Astrocyte (in vitro differentiated cells and primary cell): ENCODE results near the gene CNN3.

Experiments
- EZH2 ChIP-seq: IDR thresholded peaks from 2 replicates; pipeline ENCODE4 v1.6.1; 2012; ENCODE audit warnings: mild to moderate bottlenecking, low read length, inconsistent platforms; ENCODE audit not compliant: insufficient read depth
- TF ChIP-seq, protein P1 (sequence below): IDR thresholded peaks from 2 replicates; pipeline ENCODE4 v1.5.1; 2011; ENCODE audit warnings: low read depth, mild to moderate bottlenecking, inconsistent platforms, low read length, moderate library complexity; ENCODE audit not compliant: insufficient read depth

DNA sequence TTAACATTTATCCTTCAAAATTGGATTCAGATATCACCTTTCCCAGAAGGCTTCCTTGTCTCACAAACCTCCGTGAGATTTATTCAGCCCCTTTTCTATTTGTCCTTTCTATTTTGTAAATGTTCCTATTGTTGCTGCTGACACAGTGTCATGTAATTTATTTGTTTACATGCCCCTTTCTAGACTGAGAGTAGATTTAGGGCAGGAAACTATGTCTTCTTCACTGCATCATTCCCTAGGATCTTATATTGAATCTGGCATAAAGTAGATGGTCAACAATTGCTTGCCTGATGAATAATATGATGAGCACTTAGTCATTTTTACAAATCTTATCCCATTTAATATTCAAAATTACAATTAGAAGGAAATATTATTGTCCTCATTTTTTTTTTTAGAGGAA is 8.1 kb upstream of the CNN3 start:
- TF ChIP-seq, protein P1, sequence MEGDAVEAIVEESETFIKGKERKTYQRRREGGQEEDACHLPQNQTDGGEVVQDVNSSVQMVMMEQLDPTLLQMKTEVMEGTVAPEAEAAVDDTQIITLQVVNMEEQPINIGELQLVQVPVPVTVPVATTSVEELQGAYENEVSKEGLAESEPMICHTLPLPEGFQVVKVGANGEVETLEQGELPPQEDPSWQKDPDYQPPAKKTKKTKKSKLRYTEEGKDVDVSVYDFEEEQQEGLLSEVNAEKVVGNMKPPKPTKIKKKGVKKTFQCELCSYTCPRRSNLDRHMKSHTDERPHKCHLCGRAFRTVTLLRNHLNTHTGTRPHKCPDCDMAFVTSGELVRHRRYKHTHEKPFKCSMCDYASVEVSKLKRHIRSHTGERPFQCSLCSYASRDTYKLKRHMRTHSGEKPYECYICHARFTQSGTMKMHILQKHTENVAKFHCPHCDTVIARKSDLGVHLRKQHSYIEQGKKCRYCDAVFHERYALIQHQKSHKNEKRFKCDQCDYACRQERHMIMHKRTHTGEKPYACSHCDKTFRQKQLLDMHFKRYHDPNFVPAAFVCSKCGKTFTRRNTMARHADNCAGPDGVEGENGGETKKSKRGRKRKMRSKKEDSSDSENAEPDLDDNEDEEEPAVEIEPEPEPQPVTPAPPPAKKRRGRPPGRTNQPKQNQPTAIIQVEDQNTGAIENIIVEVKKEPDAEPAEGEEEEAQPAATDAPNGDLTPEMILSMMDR: no peak
- TF ChIP-seq EZH2: no peak
